Activated naive CD8-positive, alpha-beta T cell treated with anti-CD3 and anti-CD28 coated beads, Interleukin-2, amount 50 U/mL, for 16 hours (primary cell): ENCODE data around the gene PCDHB6.
"Not testable (repeated sequence)": the region's sequence is repeated elsewhere in the genome, so short reads cannot be mapped to it uniquely, and the experiment has no call there.

ENCODE experiments used
- DNase-seq: peaks from one replicate; pipeline ENCODE4 v3.0.0-alpha.2; 2020; ENCODE audit warnings: low read depth, low spot score

PCDHB6 gene

GRCh38 chr5:141157901-141158300 lies 8.0 kb downstream of the PCDHB6 start:
- DNase-seq: not testable (repeated sequence)

GRCh38 chr5:141172381-141173204 lies 22.7 kb downstream of the PCDHB6 start, which contains the start of gene PCDHB7:
PCDHB7 (plus strand) TSS chr5:141172644; CDS start chr5:141172836, 192 bp downstream.
- no peak for DNase-seq

- DNase-seq: not testable (repeated sequence)
Observed at GRCh38 chr5:141174291-141175104, 24.6 kb downstream of the PCDHB6 start.

- DNase-seq: no peak
Observed at GRCh38 chr5:141175933-141176332, 26.1 kb downstream of the PCDHB6 start.

GRCh38 chr5:141177577-141178191 lies 27.8 kb downstream of the PCDHB6 start, which contains the start of gene PCDHB8:
PCDHB8 (plus strand) TSS chr5:141177790; CDS start chr5:141178035, 245 bp downstream.
- DNase-seq: not testable (repeated sequence)

- DNase-seq: not testable (repeated sequence)
Observed at GRCh38 chr5:141179371-141179770, 29.5 kb downstream of the PCDHB6 start.

- DNase-seq: not testable (repeated sequence)
Observed at GRCh38 chr5:141179876-141180275, 30.0 kb downstream of the PCDHB6 start.

GRCh38 chr5:141180313-141180712 lies 30.5 kb downstream of the PCDHB6 start:
- DNase-seq: no peak

GRCh38 chr5:141182248-141182647 lies 32.4 kb downstream of the PCDHB6 start, which contains the start of gene PCDHB16:
PCDHB16 (plus strand) TSS chr5:141182387; CDS start chr5:141182560, 173 bp downstream.
- no peak for DNase-seq

- DNase-seq: not testable (repeated sequence)
Observed at GRCh38 chr5:141184117-141184855, 34.4 kb downstream of the PCDHB6 start.

- DNase-seq: no peak
Observed at GRCh38 chr5:141186897-141187512, 37.1 kb downstream of the PCDHB6 start, which contains the start of gene PCDHB9. PCDHB9 (plus strand) TSS chr5:141187161; CDS start chr5:141187319, 158 bp downstream.

- not testable (repeated sequence) for DNase-seq
Observed at GRCh38 chr5:141188682-141189081, 38.8 kb downstream of the PCDHB6 start.

- not testable (repeated sequence) for DNase-seq
Observed at GRCh38 chr5:141189131-141189530, 39.3 kb downstream of the PCDHB6 start.

- DNase-seq: no peak
Observed at GRCh38 chr5:141192110-141192725, 42.4 kb downstream of the PCDHB6 start, which contains the start of gene PCDHB10. PCDHB10 (plus strand) TSS chr5:141192353; CDS start chr5:141192553, 200 bp downstream.

GRCh38 chr5:141194332-141194731 lies 44.5 kb downstream of the PCDHB6 start:
- DNase-seq: not testable (repeated sequence)

GRCh38 chr5:141196363-141196762 lies 46.5 kb downstream of the PCDHB6 start:
- no peak for DNase-seq

- DNase-seq: no peak
Observed at GRCh38 chr5:141199359-141200235, 49.7 kb downstream of the PCDHB6 start, which contains the start of gene PCDHB11. PCDHB11 (plus strand) TSS chr5:141199627; CDS start chr5:141199775, 148 bp downstream.

- not testable (repeated sequence) for DNase-seq
Observed at GRCh38 chr5:141201126-141201525, 51.3 kb downstream of the PCDHB6 start.

- not testable (repeated sequence) for DNase-seq
Observed at GRCh38 chr5:141201646-141202045, 51.8 kb downstream of the PCDHB6 start.
